K562 (cell line): Measurements from ENCODE around the gene TAF10. TPM values are rescaled to one million over a fixed set of nuclear protein-coding genes. Genes with fewer than 3 reads are reported as not detected.

Source experiments
- ATAC-seq: fragments of 200-7000 bp; cut with Tn5 transposase; 3 replicates; pipeline ENCODE4 v1.9.1; 2020; ENCODE audit warnings: moderate library complexity
- BruUV-seq: library from RNA; stranded (reverse); fragments of 400-500 nt; replicated peaks from 2 replicates; lab custom pipeline; 2021; lab: Mats Ljungman, UMichigan
- CTCF ChIA-PET: fragments of 300-600 bp; formaldehyde crosslinking; extraction: SDS; loops from one replicate; lab custom pipeline; 2021; ENCODE audit warnings: low intra/inter-chr PET ratio; lab: Yijun Ruan, JAX
- POLR2A ChIA-PET: fragments of 300-600, 350-650 bp; sonication (Branson Sonifier 250); formaldehyde crosslinking; extraction: SDS; loops from one replicate; lab custom pipeline; 2021; ENCODE audit warnings: antibody characterized with exemption, inconsistent platforms; lab: Yijun Ruan, JAX
- DNase-seq, 4 experiments: peaks; one replicate each; pipeline versions ENCODE4 v3.0.0 to v3.0.0-alpha.2; 2011 to 2018; ENCODE audit warnings: low spot score in 3 of 4, mixed read lengths in 3 of 4; ENCODE audit errors: extremely low read depth in 1 of 4
- FAIRE-seq: peaks from 2 replicates; lab custom pipeline; 2011; peaks lifted over from hg19 to GRCh38; lab: Jason Lieb, UNC
- H2AFZ ChIP-seq: 2 replicates; pipeline ENCODE4 v1.6.0; 2011; ENCODE audit warnings: low read depth, low read length, control low read depth, inconsistent platforms
- H3K27ac ChIP-seq: fragments of 200-600 bp; 3 replicates; pipeline ENCODE4 v1.8.0; 2011; ENCODE audit warnings: low read depth, mild to moderate bottlenecking, control low read depth, inconsistent platforms, low read length, moderate library complexity, mixed read lengths; ENCODE audit errors: extremely low read depth
- H3K27me3 ChIP-seq, 2 experiments: fragments of 300-600 bp in 1 of 2; 2 replicates in 1 of 2; 3 replicates in 1 of 2; pipeline versions ENCODE4 v1.6.0 to v1.8.0; 2011; ENCODE audit warnings: inconsistent platforms in 2 of 2, low read length in 2 of 2, mild to moderate bottlenecking in 1 of 2, mixed read lengths in 1 of 2, moderate library complexity in 1 of 2; ENCODE audit not compliant: control insufficient read depth in 2 of 2, insufficient read depth in 2 of 2
- H3K36me3 ChIP-seq: fragments of 300-600 bp; 3 replicates; pipeline ENCODE4 v1.8.0; 2011; ENCODE audit warnings: mild to moderate bottlenecking, low read length, inconsistent platforms; ENCODE audit not compliant: control insufficient read depth, insufficient read depth
- H3K4me1 ChIP-seq, 2 experiments: fragments of 200-600 bp in 1 of 2; replicated peaks in 1 of 2; 2 replicates in 1 of 2; 3 replicates in 1 of 2; pipeline versions ENCODE4 v1.5.1 to v1.8.0; 2011; ENCODE audit warnings: inconsistent platforms in 2 of 2, low read length in 2 of 2, mild to moderate bottlenecking in 1 of 2, mixed read lengths in 1 of 2, moderate library complexity in 1 of 2; ENCODE audit not compliant: control insufficient read depth in 2 of 2, insufficient read depth in 2 of 2
- H3K4me2 ChIP-seq: 2 replicates; pipeline ENCODE4 v1.6.1; 2011; ENCODE audit warnings: low read length, control low read depth, inconsistent platforms, mixed read lengths; ENCODE audit not compliant: insufficient read depth
- H3K4me3 ChIP-seq: fragments of 200-600 bp; sonication (generic), shearing (Covaris generic); 2 replicates; pipeline ENCODE4 v1.5.1; 2016; ENCODE audit warnings: control low read depth, inconsistent platforms
- H3K79me2 ChIP-seq: fragments of 200-600 bp; 3 replicates; pipeline ENCODE4 v1.8.0; 2011; ENCODE audit warnings: low read length, inconsistent platforms; ENCODE audit not compliant: control insufficient read depth, insufficient read depth
- H3K9ac ChIP-seq, 2 experiments: 2 replicates each; pipeline versions ENCODE4 v1.6.0 to v1.6.1; 2011; ENCODE audit warnings: low read depth in 2 of 2, low read length in 2 of 2, control low read depth in 1 of 2, inconsistent platforms in 1 of 2, mild to moderate bottlenecking in 1 of 2, mixed read lengths in 1 of 2; ENCODE audit not compliant: insufficient read depth in 1 of 2
- H3K9me1 ChIP-seq: one replicate; pipeline ENCODE4 v1.6.0; 2011; ENCODE audit warnings: inconsistent platforms, mild to moderate bottlenecking, low read length, moderate library complexity; ENCODE audit not compliant: control insufficient read depth, insufficient read depth
- H3K9me3 ChIP-seq: replicated peaks from 2 replicates; pipeline ENCODE4 v1.5.1; 2011; ENCODE audit warnings: low read depth, low read length, inconsistent platforms; ENCODE audit not compliant: control insufficient read depth, insufficient read depth
- H4K20me1 ChIP-seq: replicated peaks from 2 replicates; pipeline ENCODE4 v1.6.1; 2011; ENCODE audit warnings: low read length, inconsistent platforms, mixed read lengths; ENCODE audit not compliant: control insufficient read depth, insufficient read depth
- BACH1 ChIP-seq: fragments of 200-800 bp; sonication (Bioruptor generic); IDR thresholded peaks from 2 replicates; pipeline ENCODE4 v1.6.1; 2016; ENCODE audit warnings: missing genetic modification characterization, missing compliant biosample characterization
- LEF1 ChIP-seq: fragments of 450-650 bp; IDR thresholded peaks from 2 replicates; pipeline ENCODE4 v1.6.1; 2016; ENCODE audit warnings: mild to moderate bottlenecking
- NFATC3 ChIP-seq: fragments of 450-650 bp; IDR thresholded peaks from 2 replicates; pipeline ENCODE4 v1.6.1; 2017; ENCODE audit warnings: mild to moderate bottlenecking
- SIN3A ChIP-seq, 2 experiments: fragments of 150-350 bp in 1 of 2; IDR thresholded peaks; 2 replicates each; pipeline ENCODE4 v1.6.1; 2011 to 2016; ENCODE audit warnings: borderline replicate concordance in 2 of 2, low read depth in 2 of 2, low read length in 2 of 2, mild to moderate bottlenecking in 2 of 2, moderate library complexity in 2 of 2; ENCODE audit not compliant: control insufficient read depth in 1 of 2
- ZNF436 ChIP-seq: fragments of 250-450, 450-650 bp; sonication (Bioruptor Pico); formaldehyde crosslinking; IDR thresholded peaks from 2 replicates; pipeline ENCODE4 v1.7.0; 2020; ENCODE audit warnings: mild to moderate bottlenecking
- WGBS: fragments of 100-300 bp; shearing (Covaris generic); methylation state at CpG from one replicate; pipeline ENCODE4 v1.1.6; 2016; ENCODE audit warnings: low coverage, mixed read lengths; ENCODE audit not compliant: insufficient coverage; ENCODE audit errors: missing lambda C conversion rate; 5-methylcytosine and 5-hydroxymethylcytosine counted together
- in situ Hi-C: fragments of 300-500 bp; cut with MboI; formaldehyde crosslinking; loops from 4 replicates; pipeline ENCODE4 v1.15.0; 2018; ENCODE audit warnings: inconsistent platforms, mixed read lengths
- intact Hi-C: fragments of 100-400 bp; cut with micrococcal nuclease; formaldehyde crosslinking; loops from 2 replicates; pipeline ENCODE4 v1.14.2; 2022
- polyA plus RNA-seq, 8 experiments: library from polyadenylated mRNA; depleted of rRNA in 4 of 8; stranded (reverse) in 5 of 8; unstranded in 3 of 8; fragments of >200 nt; fragmentation: Nextera tagmentation in 2 of 8; fragmentation: Illumina TruSeq in 1 of 8; extraction: Ambion mirVana in 2 of 8; extraction: Trizol in 1 of 8; gene quantifications; 2 replicates each; pipeline versions ENCODE4 v1.2.1 to v1.2.3, GENCODE V29; 2011 to 2014; ENCODE audit warnings: inconsistent platforms in 1 of 8, missing spikeins in 1 of 8
- total RNA-seq, 7 experiments: library from RNA; depleted of rRNA in 6 of 7; stranded (reverse); fragments of >200 nt in 6 of 7; fragmentation: Illumina TruSeq in 2 of 7; extraction: Trizol in 2 of 7; gene quantifications; 2 replicates each; pipeline versions ENCODE4 v1.2.1 to v1.2.3, GENCODE V29; 2011 to 2021; ENCODE audit warnings: low replicate concordance in 1 of 7
- TF ChIP-seq, protein P1 (sequence below): sonication (generic); formaldehyde crosslinking; IDR thresholded peaks from 2 replicates; pipeline ENCODE4 v1.8.1; 2023; ENCODE audit warnings: mild to moderate bottlenecking, missing genetic modification reagents
- TF ChIP-seq, protein P2 (sequence below): fragments of 450-650 bp; formaldehyde crosslinking; IDR thresholded peaks from 2 replicates; pipeline ENCODE4 v1.4.0; 2020; ENCODE audit warnings: mild to moderate bottlenecking
- TF ChIP-seq, protein P3 (sequence below): fragments of 250-450 bp; sonication (Bioruptor Pico); IDR thresholded peaks from 2 replicates; pipeline ENCODE4 v1.8.0; 2021; ENCODE audit warnings: mild to moderate bottlenecking, moderate library complexity
- TF ChIP-seq, protein P4 (sequence below): fragments of 250-450 bp; sonication (Bioruptor Pico); IDR thresholded peaks from 2 replicates; pipeline ENCODE4 v1.8.0; 2021; ENCODE audit warnings: borderline replicate concordance, mild to moderate bottlenecking, moderate library complexity; ENCODE audit not compliant: poor library complexity, severe bottlenecking

Gene TAF10
- total and polyA plus RNA-seq, 9 of the 15 experiments (the other 6 are each of a cell fraction or from before 2014, with no cell fraction given) = 19.5 to 197 (median 121) TPM

DNA sequence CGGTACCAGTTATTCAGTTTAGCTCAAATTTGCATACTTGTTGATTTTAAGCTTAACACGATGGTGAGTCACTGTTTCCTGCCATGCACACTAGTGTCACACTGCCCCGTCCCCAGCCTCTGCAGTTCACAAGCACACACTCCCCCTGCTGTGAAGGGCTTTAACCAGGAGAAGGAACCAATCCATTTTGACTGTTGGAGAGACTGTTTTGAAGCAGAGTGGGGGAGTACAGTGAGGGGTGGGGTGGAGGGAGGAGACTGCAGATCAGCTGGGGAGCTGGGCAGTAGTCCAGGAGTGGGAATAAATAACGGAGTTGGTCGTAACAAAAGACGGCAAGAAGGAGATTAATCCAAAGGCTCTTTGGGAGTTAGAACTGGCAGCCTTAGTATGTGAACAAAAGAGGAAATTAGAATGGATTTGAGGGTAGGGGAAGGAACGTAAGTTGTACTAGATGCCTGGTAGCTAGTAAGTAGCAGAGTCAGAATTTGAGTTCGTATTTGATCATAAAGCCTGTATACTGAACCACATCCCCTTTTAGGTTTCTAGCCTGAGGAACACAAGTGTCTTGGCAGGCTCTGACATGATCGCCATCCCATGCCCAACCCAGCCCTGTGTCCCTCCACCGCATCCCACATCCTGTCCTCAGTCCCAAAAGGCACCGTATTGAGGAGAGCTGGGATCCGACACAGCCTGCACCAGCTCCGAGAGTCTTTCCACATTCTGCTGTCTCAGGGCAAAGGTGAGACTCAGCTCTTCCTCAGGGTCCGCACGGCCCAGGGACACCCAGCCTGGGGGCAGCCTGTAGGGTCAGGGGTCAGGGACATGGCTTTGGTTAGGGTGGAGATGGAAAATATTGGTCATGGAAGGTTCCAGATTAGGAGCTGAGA lies 6.3 kb upstream of the TAF10 start (continued):
- TF ChIP-seq SIN3A (IDR thresholded peaks at IDR 0.05; ENCODE audit: borderline replicate concordance in 2 of 2, control insufficient read depth in 1 of 2, low read depth in 2 of 2, low read length in 2 of 2) (peak in 1 of 2 experiments; percentile 85; a peak in 3 of 4 replicates), NFATC3 (peak; percentile 92), BACH1 (peak; percentile 38; the same call in 1 of the 2 replicates), LEF1 (0 out of 2 replicates have a peak, but pooled peaks have one; percentile 22)
- TF ChIP-seq, protein P1, sequence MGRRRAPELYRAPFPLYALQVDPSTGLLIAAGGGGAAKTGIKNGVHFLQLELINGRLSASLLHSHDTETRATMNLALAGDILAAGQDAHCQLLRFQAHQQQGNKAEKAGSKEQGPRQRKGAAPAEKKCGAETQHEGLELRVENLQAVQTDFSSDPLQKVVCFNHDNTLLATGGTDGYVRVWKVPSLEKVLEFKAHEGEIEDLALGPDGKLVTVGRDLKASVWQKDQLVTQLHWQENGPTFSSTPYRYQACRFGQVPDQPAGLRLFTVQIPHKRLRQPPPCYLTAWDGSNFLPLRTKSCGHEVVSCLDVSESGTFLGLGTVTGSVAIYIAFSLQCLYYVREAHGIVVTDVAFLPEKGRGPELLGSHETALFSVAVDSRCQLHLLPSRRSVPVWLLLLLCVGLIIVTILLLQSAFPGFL (CRISPR knock-in tag) = no peak

DNA sequence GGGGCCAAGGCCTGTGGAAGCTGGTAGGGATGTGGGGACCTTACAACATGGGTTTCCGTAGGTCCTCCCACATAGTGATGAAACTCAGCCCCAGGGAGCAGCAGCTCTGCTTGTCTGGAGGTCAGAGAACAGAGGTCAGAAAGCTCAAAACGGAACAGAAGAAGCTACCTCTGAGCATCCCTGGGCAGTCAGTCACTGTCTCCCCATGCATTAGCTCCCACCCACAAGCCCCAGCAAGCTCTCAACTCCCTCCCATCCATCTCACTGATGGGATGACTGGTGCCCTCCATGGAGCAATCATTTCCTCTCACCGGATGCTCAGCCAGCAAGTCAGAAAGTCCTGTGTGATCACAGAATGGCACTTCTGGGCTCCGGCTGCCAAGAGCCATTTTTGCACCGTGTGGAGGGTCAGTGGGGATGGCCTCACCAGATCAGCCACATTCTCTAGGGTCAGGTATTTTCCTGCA lies 5.3 kb upstream of the TAF10 start:
- DNase-seq (no peak), FAIRE-seq (no peak), ATAC-seq (no peak)
- WGBS = 81% methylated on average over 5 of the region's 5 CpGs
- no peaks in the 10 kb centered on the region for H3K27me3 ChIP-seq
- H4K20me1 ChIP-seq = no peaks in the 10 kb centered on the region
- peak overlapping the region in 1 of 2 experiments; percentile 39; a peak in 2 of 4 replicates for H3K9ac ChIP-seq
- ChIA-PET POLR2A (interaction anchor here (0.9 to 2.8 kb wide), 5 partner anchors 13 to 89 kb away, joined by 3 to 17 read pairs (median 6); partner anchors contain the start of gene ILK), CTCF (no interaction called here)
- peak overlapping the region; percentile 86; the same call in 1 of the 3 replicates for H3K27ac ChIP-seq
- peak overlapping the region; percentile 100; the same call in 1 of the 2 replicates for H3K4me2 ChIP-seq
- no peaks in the 10 kb centered on the region for H3K9me3 ChIP-seq
- H3K4me1 ChIP-seq = peaks cover 17 to 21% of the 10 kb centered on the region in 2 experiments
- no peak overlapping the region for H3K4me3 ChIP-seq
- intact Hi-C loops (loop anchor here (5.0 kb wide), 1 partner anchor 85 kb away; no protein-coding TSS in a partner anchor), in situ Hi-C loops (no loop called here)
- H3K79me2 ChIP-seq = peaks cover 10% of the 10 kb centered on the region
- H3K9me1 ChIP-seq = no peaks in the 10 kb centered on the region
- TF ChIP-seq, protein P2, sequence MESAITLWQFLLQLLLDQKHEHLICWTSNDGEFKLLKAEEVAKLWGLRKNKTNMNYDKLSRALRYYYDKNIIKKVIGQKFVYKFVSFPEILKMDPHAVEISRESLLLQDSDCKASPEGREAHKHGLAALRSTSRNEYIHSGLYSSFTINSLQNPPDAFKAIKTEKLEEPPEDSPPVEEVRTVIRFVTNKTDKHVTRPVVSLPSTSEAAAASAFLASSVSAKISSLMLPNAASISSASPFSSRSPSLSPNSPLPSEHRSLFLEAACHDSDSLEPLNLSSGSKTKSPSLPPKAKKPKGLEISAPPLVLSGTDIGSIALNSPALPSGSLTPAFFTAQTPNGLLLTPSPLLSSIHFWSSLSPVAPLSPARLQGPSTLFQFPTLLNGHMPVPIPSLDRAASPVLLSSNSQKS (CRISPR knock-in tag) = no peak
- TF ChIP-seq, protein P3, sequence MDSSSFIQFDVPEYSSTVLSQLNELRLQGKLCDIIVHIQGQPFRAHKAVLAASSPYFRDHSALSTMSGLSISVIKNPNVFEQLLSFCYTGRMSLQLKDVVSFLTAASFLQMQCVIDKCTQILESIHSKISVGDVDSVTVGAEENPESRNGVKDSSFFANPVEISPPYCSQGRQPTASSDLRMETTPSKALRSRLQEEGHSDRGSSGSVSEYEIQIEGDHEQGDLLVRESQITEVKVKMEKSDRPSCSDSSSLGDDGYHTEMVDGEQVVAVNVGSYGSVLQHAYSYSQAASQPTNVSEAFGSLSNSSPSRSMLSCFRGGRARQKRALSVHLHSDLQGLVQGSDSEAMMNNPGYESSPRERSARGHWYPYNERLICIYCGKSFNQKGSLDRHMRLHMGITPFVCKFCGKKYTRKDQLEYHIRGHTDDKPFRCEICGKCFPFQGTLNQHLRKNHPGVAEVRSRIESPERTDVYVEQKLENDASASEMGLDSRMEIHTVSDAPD = no peak
- no peak for TF ChIP-seq ZNF436
- TF ChIP-seq, protein P4, sequence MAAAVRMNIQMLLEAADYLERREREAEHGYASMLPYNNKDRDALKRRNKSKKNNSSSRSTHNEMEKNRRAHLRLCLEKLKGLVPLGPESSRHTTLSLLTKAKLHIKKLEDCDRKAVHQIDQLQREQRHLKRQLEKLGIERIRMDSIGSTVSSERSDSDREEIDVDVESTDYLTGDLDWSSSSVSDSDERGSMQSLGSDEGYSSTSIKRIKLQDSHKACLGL (CRISPR knock-in tag) = no peak
- no peak overlapping the region for H2AFZ ChIP-seq
- H3K36me3 ChIP-seq = peaks cover 22% of the 10 kb centered on the region
- BruUV-seq = no TSS peak
